Activated CD4-positive, CD25-positive, alpha-beta regulatory T cell treated with anti-CD3 and anti-CD28 coated beads, Interleukin-2, amount 50 U/mL, for 24 hours (primary cell): Measurements from ENCODE around the gene AK8.

Source experiments
- ATAC-seq, 2 donors: fragments of 150-1000 bp; cut with Tn5 transposase; one replicate each; pipeline ENCODE4 v1.10.0; 2021; ENCODE audit warnings: mild to moderate bottlenecking in 1 of 2, moderate library complexity in 1 of 2

The AK8 gene

DNA sequence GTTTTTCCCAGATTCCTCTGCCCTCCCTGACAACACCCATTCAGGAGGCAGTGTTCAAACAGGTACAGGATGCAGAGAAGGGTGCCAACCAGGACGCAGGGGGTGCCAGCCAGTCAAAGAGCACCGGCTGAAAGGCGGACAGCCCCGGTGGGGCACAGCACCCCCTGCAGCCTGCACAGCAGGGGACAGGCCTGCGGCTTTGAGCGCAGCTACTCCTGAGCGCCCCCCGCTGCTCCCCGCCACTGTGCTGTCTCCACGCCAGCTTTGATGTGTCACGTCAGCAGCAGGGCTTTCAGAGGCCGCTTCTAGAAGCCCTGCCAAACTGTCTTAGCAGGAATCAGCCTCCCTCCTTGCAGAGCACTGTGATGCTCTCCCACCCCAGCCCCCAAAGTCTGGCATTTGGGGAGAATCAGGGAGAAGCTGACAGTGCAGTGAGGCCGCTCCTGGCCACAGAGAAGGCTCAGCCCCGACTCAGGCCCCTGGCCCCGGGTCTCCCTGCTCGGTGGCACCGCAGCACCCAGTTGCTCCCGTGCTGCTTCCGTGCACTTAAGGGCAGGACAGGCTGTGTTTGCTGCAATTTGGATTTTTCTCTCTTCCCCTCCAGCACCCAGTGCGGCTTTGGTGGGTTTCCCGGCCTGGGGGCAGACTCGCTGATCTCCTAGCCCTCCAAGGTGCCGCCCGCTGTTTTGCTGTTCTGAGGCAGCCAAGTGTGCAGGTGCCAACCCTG is 20.3 kb downstream of the AK8 start:
- ATAC-seq = no peak

DNA sequence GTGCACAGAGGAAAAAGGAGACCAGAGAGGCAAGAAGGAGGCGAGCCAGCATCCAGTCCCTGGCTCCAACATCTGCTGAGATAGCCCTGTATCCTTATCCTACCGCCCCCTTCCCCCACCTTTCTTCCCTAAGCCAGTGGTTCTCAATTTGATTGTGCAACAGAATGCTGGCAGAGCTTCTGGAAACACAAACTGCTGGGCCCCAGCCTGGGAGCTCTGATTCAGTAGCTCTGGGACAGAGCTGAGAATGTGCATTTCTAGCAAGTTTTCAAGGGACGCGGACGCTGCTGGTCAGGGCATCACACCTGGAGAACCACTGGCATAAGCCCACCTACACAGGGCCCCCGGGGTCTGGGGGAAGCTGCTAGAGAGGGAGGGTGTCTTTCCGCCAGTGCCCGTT is 21.1 kb downstream of the AK8 start:
- no peak for ATAC-seq

DNA sequence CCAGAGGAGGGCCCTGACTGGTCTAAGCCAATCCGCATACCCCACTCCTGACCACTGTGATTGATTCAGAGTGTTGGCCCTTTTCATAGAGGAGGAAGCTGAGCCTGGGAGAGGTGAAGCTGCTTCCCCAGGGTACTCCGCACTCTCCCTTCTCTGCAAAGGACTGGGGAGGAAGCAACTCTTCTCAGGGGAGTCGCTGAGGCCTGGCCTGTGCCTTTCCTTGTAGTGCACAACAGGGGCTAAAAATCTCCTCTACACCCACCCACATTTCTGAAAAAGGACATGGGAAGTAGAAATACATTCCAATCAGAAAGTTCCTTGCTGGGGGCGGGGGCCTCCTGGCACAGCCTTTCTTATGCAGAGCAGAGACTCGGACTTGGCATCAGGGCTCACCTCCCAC is 22.2 kb downstream of the AK8 start:
- ATAC-seq = no peak

DNA sequence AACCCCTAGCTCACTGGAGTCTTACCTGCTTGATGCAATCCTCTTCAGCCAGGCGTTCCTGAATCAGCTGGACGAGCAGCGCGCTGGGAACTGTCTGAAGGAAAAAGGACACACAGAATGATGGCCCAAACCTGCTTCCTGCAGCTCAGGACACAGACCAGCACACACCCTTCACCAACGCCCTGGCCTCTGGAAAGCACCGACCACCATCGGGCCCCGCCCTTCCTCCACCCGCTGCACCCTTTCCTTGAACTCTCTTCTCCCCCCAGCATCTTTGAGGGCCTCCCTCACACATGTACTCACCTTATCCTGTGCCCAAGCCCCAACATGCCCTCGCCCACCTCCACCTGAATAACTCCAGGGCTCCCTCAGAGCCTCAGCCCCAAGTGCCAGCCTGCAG is 23.3 kb downstream of the AK8 start:
- ATAC-seq = no peak

DNA sequence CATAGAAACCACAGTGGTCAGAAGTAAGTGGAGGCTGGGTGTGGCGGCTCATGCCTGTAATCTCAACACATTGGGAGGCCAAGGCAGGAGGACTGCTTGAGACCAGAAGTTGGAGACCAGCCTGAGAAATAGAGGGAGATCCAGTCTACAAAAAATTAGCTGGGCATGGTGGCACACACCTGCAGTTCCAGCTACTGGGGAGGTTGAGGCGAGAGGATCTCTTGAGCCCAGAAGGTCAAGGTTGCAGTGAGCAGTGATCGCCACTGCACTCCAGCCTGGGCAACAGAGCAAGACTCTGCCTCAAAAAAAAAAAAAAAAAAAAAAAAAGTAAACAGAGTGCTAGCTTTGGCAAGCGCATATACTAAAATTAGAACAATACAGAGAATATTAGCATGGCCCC is 24.6 kb downstream of the AK8 start:
- ATAC-seq = no peak

DNA sequence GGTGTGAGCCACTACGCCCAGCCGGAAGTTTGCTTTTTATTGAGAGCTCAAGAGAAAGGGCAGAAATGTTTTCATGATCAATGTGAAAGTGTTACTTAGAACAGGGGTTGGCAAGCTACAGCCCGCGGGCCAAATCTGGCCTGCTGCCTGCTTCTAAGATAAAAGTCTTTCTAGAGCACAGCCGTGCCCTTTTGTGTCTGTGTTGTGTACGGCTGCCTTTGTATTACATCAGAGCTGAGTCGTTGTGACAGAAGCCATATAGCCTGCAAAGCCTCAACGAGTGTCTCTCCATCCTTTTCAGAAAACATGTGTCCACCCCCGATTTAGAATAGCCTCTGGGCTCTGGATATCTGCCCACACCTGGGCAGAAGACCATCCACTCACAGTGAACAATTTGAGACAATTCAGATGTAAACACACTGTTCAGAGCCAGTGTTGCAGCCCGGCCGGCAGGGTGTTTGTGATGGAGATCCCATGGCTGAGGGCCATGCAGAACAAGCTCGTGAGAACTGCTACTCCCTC is 28.8 kb downstream of the AK8 start:
- ATAC-seq = peak; percentile 32 to 51

DNA sequence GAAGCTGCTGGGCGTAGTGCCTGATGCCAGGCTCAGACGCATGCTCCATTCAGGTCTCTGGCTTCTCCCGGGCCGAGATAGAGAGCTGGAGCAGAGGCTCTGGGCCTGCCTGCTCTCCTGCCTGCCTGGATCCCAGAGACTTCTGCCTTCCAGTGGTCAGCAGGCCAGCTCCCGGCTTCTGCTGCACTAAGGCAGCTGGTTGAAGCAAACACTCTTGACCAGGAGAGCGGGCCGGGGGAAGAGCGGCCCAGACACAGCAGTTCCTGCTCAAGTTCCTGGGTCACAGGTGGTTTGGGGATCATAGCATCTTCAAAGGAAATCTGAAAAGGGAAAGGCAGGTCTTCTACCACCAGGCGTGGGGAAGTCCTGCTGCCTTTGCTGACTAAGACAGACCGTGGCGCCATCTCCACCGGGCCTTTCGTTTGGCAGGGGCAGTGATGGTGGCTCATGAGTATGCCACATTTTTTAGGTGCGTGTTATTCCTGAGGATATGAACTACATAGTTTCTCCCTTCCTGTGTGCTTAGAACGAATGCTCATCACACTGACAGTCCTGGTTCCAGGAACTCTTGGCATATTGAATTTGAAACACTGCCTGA is 31.1 kb downstream of the AK8 start:
- ATAC-seq = no peak

DNA sequence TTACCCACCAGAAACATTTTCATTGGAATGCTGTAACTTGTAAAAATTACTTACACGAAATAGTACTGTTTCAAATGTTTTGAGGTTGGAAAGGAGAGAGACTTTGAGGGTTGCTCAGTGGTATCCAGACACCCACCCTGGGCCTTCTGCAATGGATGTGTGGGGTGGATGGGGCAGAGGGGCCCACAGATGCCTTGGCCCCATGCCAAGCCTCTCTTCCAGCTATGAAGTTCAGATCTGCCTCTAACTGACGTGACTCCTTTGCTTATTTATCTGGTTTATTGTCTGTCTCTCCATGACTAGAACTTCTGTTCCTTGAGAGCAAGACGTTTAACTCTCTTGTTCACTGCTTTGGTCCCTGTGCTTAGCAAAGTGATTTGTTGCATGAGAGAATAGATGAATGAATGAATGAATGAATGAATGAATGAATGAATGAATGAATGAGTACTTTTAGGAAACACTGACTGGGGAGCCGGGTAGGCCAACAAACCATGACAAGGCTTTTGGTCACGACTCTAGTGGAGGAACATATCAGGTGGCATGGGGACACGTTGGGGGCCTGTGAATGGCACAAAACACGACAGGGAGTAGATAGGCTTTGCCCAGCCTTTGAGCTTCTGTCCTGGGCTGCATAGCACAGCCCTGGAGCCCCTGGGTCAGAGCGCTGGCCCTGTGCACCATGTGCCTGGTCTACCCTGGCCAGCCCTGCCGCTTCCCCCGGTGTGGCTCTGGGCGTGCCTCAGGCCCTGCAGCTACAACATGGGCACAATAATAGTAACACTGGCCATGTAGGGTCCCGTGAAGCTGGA is 31.8 kb downstream of the AK8 start:
- no peak for ATAC-seq

DNA sequence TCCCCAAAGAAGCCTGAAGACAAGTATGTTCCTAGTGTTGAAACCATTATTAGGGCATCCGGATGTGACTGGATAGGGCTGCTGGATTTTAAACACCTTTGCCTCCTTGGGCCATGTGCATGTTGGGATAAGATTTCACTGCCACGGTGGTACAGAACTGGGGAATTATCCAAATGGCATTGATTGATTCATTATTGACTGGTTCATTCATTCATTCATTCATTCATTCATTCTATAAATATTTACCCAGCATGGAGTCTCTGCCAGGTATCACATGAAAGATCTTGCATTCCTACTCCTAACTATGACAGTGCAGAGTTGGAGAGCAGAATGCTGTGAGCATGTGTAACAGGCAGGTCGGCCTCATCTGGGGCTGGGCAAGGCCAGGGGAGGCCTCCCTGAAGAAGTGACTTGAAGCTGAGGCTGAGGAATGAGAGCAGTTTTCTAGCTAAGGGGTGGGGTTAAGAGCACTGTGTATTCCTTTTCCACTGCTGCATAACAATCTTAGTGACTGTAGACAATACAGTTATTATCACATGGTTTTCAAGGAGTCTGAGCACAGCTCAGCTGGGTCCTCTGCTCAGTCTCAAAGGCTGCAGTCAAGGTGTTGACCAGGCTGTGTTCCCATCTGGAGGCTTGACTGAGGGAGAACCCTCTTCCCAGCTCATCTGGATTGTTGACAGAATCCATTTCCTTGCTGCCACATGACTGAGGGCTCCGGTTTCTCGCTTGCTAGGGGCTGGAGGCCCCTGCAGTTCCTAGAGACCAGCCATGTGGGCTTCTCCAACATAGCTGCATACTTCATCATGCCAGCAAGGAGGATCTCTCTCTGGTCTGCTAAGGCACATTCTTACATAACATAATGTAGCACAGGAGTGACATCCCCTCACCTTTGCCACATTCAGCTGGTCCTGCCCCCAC is 35.7 kb downstream of the AK8 start:
- ATAC-seq = no peak

DNA sequence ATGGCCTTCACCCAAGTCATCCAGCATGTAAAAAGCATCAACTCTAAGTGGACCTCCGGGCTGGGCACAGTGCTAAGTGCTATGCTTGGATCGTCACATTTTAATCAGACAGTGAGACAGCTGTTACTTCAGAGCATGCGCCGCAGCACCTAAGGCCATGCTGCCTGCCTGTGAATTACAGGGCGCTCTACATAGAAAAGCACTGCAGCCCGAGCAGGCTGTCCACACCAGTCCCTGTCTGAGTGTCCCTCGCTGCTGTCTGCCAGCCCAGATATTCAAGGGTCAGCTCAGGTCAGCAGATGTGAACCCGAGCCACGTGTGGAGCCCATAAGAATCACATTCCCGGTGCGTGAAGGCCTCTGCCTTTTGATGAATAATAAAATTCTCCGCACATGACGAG is 37.1 kb downstream of the AK8 start:
- no peak for ATAC-seq

DNA sequence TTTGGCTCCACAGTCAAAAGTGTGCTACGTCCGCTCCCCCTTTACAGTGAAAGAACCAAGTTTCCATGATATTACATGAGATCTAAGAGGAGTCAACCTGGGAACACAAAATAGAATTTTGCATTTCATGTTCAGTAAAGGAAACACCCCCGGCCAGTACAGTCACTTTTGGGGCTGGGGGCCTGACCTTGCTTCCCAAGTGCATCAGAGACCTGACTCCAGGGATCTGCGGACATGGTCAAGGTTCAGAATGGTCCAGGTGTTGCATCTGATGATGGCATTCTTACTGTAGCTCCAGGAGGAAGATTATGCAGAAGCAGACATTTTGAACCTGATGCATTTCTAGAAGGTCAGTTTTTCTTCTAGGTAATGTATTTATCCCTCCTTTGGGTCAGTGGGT is 39.8 kb downstream of the AK8 start:
- no peak for ATAC-seq

DNA sequence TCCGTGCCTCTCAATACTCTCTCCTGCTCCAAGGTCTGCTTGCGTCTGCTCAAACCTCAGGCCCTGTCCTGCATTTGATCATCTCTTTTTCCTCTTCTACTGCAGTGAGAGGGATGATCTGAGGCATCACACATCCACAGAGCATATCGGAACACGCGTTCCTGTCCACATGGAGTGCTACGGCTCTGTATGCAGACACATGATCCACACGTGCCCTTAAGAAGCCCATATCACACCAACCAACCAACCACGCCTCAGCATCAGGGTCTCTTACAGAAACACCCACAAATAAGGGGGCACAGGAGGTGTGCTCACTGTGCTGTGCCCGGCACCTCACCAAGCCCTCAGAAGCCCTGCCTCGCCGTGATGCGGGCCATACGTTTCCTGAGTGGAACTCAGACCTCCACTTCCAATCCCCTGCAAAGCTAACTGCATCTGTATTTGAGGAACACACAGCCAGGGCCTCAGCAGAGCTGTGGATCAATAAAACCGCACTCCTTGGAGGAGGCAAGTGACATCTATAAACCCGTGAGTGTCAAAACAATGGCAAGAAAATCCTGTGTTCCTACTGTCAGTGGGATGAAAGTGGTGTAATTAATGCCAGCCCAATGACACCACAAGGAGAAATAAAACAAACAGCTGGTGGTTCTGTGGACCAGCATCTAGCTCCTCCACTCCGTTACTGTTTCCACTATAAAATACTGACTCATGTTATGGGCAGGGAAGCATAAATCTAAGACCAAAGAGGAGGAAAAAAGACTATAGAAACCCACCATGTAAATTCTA is 40.4 kb downstream of the AK8 start:
- ATAC-seq = no peak

DNA sequence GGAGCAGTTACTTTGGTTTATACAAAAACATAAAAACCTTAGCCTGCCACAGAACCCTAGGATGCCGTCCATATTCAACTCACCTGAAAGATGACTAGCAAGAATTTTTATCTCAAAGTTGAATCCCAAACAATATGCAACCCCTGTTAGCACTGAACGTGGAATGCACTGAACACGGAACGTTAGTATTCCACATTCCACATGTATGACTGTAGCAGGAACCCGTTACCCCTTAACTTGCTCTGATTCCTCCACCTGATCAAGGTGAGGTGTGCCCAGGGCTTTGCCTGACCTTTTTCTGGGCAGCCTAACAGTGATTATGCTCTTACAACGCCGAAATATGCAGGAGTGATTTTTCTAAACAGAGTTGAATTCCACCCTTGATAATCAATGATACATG is 43.7 kb downstream of the AK8 start:
- ATAC-seq = no peak

DNA sequence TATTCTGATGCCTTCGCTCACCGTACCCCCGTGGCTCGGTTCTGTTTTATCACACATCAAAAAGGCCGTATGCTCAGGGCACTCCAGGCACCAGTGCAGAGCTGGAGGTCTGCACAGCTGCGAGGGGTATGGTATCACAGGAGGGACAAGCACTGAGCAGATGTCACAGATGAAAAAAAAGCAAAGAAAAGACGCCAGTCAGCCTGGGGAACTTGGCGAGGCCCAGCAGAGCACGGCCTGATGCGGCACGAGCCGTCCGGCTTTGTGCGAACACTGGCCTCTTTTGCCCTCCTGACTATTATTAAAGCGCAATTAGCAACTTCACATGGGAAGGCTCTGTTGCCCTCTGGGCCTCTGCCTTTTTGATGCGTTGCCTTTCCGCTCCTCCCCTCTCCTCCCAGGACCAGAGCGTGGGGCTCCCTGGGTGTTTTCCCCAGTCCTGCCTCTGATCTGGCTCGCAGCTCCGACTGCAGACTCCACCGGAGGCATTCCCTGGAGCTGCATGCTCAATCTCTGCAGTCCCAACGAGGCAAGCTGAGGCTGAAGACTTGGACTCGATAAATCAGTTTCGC is 44.4 kb downstream of the AK8 start:
- no peak for ATAC-seq

DNA sequence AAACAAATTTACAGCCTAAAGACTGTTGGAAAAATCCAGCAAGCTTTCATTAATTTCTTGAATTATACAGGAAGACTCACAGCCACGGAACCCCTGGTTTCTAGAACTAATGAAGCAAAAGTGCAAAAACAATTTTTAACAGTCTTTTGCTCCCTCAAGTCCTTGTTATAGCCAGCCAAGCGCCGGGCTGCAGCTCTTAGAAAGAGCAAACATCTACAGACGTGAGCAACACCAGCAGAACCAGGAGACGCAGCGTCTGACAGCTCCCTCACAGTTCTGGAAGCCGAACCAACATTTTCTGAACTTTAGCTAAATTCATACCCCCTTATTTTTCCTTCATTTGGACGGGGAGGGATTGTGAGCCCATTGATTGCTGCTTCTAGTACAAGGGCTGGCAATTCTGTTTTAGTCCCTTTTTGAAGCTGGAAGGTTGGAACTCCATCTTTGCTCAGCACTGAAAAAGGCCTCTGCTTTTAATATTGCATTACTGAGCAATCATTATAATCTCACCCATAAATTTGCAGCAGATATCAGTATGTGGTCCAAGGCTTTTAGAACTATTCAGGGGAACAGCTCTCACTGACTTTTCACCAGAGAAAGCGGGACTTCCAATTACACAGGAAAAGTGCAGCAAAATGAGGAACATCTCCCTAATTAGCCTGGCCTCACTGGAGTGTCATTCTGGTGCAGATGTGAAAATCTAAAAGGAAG is 45.8 kb downstream of the AK8 start:
- ATAC-seq = no peak

DNA sequence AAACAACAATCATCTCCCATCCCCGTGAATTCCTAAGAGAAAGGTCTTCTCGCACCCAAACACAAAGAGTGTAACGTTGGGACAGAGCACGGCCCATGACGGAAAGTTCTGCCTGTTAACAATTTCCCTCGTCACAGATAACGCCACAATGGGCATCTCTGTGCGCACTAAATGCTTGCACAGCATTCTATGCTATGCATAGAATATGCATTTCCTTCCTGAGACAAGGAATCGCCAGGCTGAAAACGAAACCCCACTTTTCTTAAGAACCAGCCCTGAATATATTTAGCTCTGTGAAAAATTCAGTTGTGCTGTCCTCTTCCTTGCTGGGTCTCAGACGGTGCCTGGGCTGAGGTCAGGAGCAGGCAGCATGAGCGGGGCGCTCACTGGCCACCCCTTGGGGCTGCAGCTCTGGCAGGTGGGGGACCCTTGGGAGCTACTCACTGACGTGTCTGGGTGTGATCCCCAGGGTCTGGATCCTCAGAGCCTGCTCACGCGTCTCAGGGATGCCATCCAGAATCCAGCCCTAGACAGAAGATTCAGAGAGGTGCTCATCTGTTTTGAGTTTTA is 49.8 kb downstream of the AK8 start:
- ATAC-seq = no peak

DNA sequence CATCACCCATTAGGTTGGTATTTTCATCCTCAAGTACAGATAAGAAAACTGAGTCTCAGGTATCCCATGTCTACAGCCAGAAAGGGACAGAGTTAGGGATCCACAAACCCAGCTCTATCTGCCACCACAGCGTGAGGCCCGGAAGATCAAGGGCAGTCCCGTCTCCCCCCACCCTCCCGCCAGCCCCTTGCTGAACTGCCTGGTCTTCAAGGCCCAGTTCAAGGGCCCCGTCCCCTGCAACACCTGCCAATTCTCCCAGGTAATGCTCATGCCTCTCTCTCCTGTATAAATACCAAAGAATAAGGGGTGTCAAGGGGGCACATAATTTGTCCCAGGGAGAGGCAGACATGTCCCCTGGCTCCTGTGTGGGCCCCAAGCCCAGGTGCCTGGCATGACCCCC is 50.7 kb downstream of the AK8 start:
- ATAC-seq = no peak

DNA sequence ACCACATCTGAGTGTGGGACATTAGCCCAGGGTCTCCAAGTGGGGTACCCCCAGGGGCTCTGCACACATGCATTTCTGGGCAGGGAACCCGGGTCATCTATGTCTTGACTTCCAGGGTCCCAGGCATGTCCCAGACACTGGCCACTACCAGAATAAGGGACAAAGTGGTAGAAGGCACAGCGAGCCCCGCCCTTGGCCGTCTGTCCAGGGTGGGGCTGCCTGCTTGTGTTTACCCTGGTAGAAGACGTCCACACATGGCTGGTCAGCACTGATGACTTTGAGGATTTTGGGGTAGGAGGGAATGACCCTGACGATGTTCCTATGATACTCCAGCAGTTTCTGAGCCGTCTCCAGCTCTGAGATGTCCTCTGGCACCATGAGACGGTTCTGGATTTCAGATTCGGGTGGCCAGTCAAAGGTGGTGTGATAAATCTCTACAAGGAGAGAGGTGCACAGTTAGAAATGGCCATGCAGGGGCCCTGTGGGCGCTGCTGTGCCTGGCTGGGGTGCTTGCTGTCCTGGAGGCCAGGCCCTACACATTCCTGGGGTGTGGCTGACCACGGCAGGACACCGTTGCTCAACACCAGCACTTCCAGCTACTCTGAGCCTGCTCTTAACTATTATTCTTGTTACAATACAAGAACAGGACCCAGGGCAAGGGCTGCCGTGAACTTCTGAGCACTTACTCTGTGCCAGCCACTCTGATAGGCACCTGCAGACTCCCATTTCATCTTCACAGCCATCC is 51.3 kb downstream of the AK8 start:
- no peak for ATAC-seq

DNA sequence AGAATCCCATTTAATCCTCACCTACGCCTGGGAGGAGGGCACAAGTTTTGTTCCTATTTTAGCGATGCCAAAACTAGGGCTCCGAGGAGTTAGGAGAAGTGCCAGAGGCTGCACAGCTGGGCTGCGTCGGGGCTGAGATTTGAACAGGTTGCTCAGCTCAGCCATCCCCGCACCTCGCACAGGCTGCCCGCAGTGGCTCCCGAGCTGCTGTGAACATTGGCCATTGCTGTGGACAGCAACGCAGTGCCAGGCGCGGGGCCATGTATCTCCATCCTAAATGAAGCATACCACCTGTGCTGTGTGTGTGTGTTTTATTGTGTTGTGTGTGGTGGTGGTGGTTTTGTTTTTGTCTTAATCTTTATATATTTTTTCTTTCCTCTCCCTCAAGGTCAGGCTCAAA is 52.0 kb downstream of the AK8 start:
- no peak for ATAC-seq

DNA sequence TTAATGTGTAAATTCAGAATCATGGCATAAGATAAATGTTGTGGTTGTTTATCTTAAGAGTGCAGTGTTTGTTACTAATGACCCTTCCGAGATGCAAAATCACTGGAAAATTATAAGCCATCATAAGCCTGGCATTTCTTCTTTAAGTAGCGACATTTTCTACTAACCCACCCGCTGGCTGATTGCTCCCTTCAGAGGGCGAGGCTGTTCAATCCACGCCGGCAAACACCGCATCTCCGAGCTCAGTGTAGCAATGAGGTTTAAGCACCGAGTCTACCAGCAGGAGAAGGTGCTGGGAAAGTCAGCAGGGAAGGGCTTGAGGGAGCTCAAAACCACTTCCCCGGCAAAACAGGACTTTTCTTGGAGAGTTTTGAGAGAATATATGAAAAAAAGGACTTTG is 52.7 kb downstream of the AK8 start:
- no peak for ATAC-seq
